Body of pancreas (tissue), 4 donors: ENCODE data around the gene TMEM184B.

Experiments used
- CTCF ChIP-seq, 7 experiments: fragments of 450-650 bp in 4 of 7; fragments of 200-600 bp in 3 of 7; sonication (generic) in 3 of 7; IDR thresholded peaks; one replicate each; pipeline ENCODE4 v1.5.1; 2016 to 2019; ENCODE audit warnings: antibody characterized with exemption in 7 of 7
- POLR2A ChIP-seq, 3 donors: fragments of 450-650 bp; IDR thresholded peaks; one replicate each; pipeline ENCODE4 v1.6.1; 2016; ENCODE audit warnings: antibody characterized with exemption in 3 of 3, mild to moderate bottlenecking in 2 of 3

DNA sequence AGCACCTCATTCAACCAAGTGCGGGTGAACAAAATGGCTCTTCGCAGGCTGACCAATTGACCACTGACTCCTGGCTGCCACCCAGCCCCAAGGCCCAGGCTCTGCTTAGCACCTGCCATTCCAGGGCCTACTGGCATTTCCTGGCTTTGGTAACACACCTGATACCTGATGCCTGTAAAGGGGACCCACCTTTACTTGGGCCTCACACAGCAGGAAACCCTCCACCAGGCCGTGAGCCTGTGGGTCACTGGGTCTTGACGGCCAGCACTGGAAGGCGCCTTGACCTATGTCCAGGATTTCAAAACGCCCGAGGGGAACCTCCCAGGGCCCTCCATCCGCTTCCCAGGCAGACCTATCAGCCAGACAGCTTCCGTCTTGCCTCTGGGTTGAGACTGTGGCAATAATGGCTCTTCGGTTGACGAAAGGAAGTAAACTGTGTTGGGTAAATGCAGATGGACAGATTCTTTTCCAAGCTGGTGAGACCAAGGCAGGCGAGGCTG is 16.8 kb upstream of the TMEM184B start:
- no peak for TF ChIP-seq CTCF (IDR thresholded peaks at IDR 0.05)
- no peak for TF ChIP-seq POLR2A (IDR thresholded peaks at IDR 0.05)
